ENCODE measurements around the gene FKBP14.

- TF ChIP-seq CTCF (IDR thresholded peaks at IDR 0.05 in 4 of 5, conservative IDR thresholded peaks at IDR 0.05 in 1 of 5), result no peak
- TF ChIP-seq POLR2A (IDR thresholded peaks at IDR 0.05), result no peak
Observed at GRCh38 chr7:29962035-29962434, 64.5 kb downstream of the FKBP14 start.
